H1 (cell line): ENCODE data around the gene ZNF320. TPM values are rescaled to one million over a fixed set of nuclear protein-coding genes. Genes with fewer than 3 reads are reported as not detected.
A peak's percentile ranks its signal among the peaks of the same experiment; 100 is the strongest.

Experiments
- CTCF ChIA-PET: fragments of 300-600 bp; sonication (Branson Sonifier 250); formaldehyde crosslinking; loops from one replicate; lab custom pipeline; 2021; ENCODE audit not compliant: partially characterized antibody; lab: Charles Lee
- POLR2A ChIA-PET: fragments of 300-600 bp; sonication (Branson Sonifier 250); formaldehyde crosslinking; loops from one replicate; lab custom pipeline; 2021; ENCODE audit warnings: inconsistent platforms; ENCODE audit not compliant: partially characterized antibody; lab: Charles Lee
- DNase-seq, 2 experiments: peaks; one replicate each; pipeline versions ENCODE4 v3.0.0 to v3.0.0-alpha.2; 2010 to 2022; ENCODE audit warnings: low spot score in 2 of 2, low read depth in 1 of 2, mixed read lengths in 1 of 2
- FAIRE-seq: peaks from 2 replicates; lab custom pipeline; 2011; peaks lifted over from hg19 to GRCh38; lab: Jason Lieb, UNC
- H2AFZ ChIP-seq: 2 replicates; pipeline ENCODE4 v1.8.1; 2012; ENCODE audit warnings: low read length, inconsistent platforms
- H2AK5ac ChIP-seq: 2 replicates; pipeline ENCODE4 v1.6.1; 2013; ENCODE audit warnings: low read depth, low read length
- H2BK120ac ChIP-seq: replicated peaks from 2 replicates; pipeline ENCODE3; 2013; ENCODE audit warnings: low read depth, low read length, inconsistent platforms
- H2BK12ac ChIP-seq: 2 replicates; pipeline ENCODE4 v1.6.1; 2013; ENCODE audit warnings: low read depth, low read length
- H2BK15ac ChIP-seq: 2 replicates; pipeline ENCODE4 v1.6.1; 2013; ENCODE audit warnings: low read length
- H2BK20ac ChIP-seq: 2 replicates; pipeline ENCODE4 v1.6.1; 2013; ENCODE audit warnings: low read length
- H2BK5ac ChIP-seq: 2 replicates; pipeline ENCODE4 v1.6.1; 2013; ENCODE audit warnings: low read depth, low read length
- H3K14ac ChIP-seq: 2 replicates; pipeline ENCODE4 v1.6.1; 2013; ENCODE audit warnings: inconsistent platforms; ENCODE audit not compliant: insufficient read length
- H3K18ac ChIP-seq: 2 replicates; pipeline ENCODE4 v1.6.1; 2013; ENCODE audit warnings: low read length; ENCODE audit errors: extremely low read depth
- H3K23ac ChIP-seq: 2 replicates; pipeline ENCODE4 v1.6.1; 2013; ENCODE audit warnings: inconsistent platforms; ENCODE audit not compliant: insufficient read length
- H3K23me2 ChIP-seq: 2 replicates; pipeline ENCODE4 v1.6.1; 2013; ENCODE audit warnings: low read depth, low read length
- H3K27ac ChIP-seq: 2 replicates; pipeline ENCODE4 v1.6.1; 2011; ENCODE audit warnings: low read depth, low read length, inconsistent platforms
- H3K27me3 ChIP-seq, 4 experiments: replicated peaks in 1 of 4; 1 replicate in 1 of 4; 2 replicates in 3 of 4; pipeline versions ENCODE4 v1.6.1 to v1.8.1; 2011 to 2013; ENCODE audit warnings: low read length in 3 of 4, mild to moderate bottlenecking in 3 of 4, inconsistent platforms in 2 of 4, mixed read lengths in 2 of 4, moderate library complexity in 1 of 4; ENCODE audit not compliant: control insufficient read depth in 3 of 4, insufficient read depth in 3 of 4; ENCODE audit errors: extremely low read depth in 1 of 4
- H3K36me3 ChIP-seq, 4 experiments: 2 replicates each; pipeline versions ENCODE4 v1.6.1 to v1.8.1; 2011 to 2013; ENCODE audit warnings: mild to moderate bottlenecking in 4 of 4, low read length in 3 of 4, moderate library complexity in 2 of 4, control low read depth in 1 of 4, inconsistent platforms in 1 of 4; ENCODE audit not compliant: insufficient read depth in 4 of 4, control insufficient read depth in 2 of 4
- H3K4ac ChIP-seq: replicated peaks from 2 replicates; pipeline ENCODE3; 2013; ENCODE audit warnings: low read length, low read depth, mixed read lengths, inconsistent platforms; ENCODE audit not compliant: insufficient read length
- H3K4me1 ChIP-seq, 4 experiments: replicated peaks in 1 of 4; 1 replicate in 1 of 4; 2 replicates in 3 of 4; pipeline versions ENCODE4 v1.6.1 to v1.8.1; 2011 to 2013; ENCODE audit warnings: low read length in 3 of 4, inconsistent platforms in 2 of 4, mixed read lengths in 1 of 4; ENCODE audit not compliant: insufficient read depth in 4 of 4, control insufficient read depth in 3 of 4
- H3K4me2 ChIP-seq, 2 experiments: 2 replicates each; pipeline versions ENCODE4 v1.6.1 to v1.8.1; 2011 to 2013; ENCODE audit warnings: low read depth in 2 of 2, low read length in 2 of 2, control low read depth in 1 of 2, inconsistent platforms in 1 of 2, mild to moderate bottlenecking in 1 of 2; ENCODE audit not compliant: insufficient read depth in 1 of 2
- H3K4me3 ChIP-seq, 4 experiments: fragments of 200-600, 300-600 bp in 1 of 4; sonication (generic), shearing (Covaris generic), sonication (Bioruptor Twin) in 1 of 4; 2 replicates each; pipeline versions ENCODE4 v1.5.1 to v1.8.1; 2011 to 2016; ENCODE audit warnings: low read length in 4 of 4, low read depth in 3 of 4, control low read depth in 2 of 4, inconsistent platforms in 2 of 4, mild to moderate bottlenecking in 2 of 4, mixed read lengths in 1 of 4, moderate library complexity in 1 of 4; ENCODE audit not compliant: insufficient read depth in 2 of 4; ENCODE audit errors: extremely low read depth in 1 of 4
- H3K56ac ChIP-seq: replicated peaks from 2 replicates; pipeline ENCODE3; 2013; ENCODE audit warnings: low read depth, mild to moderate bottlenecking, mixed read lengths, low read length, inconsistent platforms; ENCODE audit not compliant: insufficient read length
- H3K79me1 ChIP-seq: 2 replicates; pipeline ENCODE4 v1.6.1; 2013; ENCODE audit warnings: low read depth, low read length, control low read depth
- H3K79me2 ChIP-seq, 2 experiments: 2 replicates each; pipeline versions ENCODE4 v1.6.1 to v1.8.1; 2012 to 2013; ENCODE audit warnings: low read length in 2 of 2, mild to moderate bottlenecking in 2 of 2, inconsistent platforms in 1 of 2; ENCODE audit not compliant: insufficient read depth in 2 of 2, control insufficient read depth in 1 of 2
- H3K9ac ChIP-seq, 4 experiments: replicated peaks in 1 of 4; 1 replicate in 1 of 4; 2 replicates in 3 of 4; pipeline versions ENCODE4 v1.6.1 to v1.8.1; 2011 to 2013; ENCODE audit warnings: low read depth in 3 of 4, low read length in 3 of 4, control low read depth in 2 of 4, mild to moderate bottlenecking in 2 of 4, moderate library complexity in 2 of 4, inconsistent platforms in 1 of 4; ENCODE audit errors: extremely low read depth in 1 of 4
- H3K9me3 ChIP-seq, 2 experiments: 2 replicates each; pipeline versions ENCODE4 v1.6.1 to v1.8.1; 2012 to 2013; ENCODE audit warnings: mild to moderate bottlenecking in 2 of 2, moderate library complexity in 2 of 2, control low read depth in 1 of 2, inconsistent platforms in 1 of 2, low read depth in 1 of 2, low read length in 1 of 2, mixed read lengths in 1 of 2; ENCODE audit not compliant: insufficient read depth in 2 of 2
- H4K20me1 ChIP-seq, 2 experiments: replicated peaks in 1 of 2; 2 replicates each; pipeline versions ENCODE3 to v1.8.1; 2011 to 2013; ENCODE audit warnings: inconsistent platforms in 2 of 2, low read length in 2 of 2, mild to moderate bottlenecking in 1 of 2; ENCODE audit not compliant: insufficient read depth in 2 of 2, control insufficient read depth in 1 of 2
- H4K5ac ChIP-seq: 2 replicates; pipeline ENCODE4 v1.6.1; 2013; ENCODE audit warnings: low read length, low read depth, mixed read lengths, inconsistent platforms; ENCODE audit not compliant: insufficient read length
- H4K8ac ChIP-seq: 2 replicates; pipeline ENCODE4 v1.8.0; 2013; ENCODE audit warnings: mild to moderate bottlenecking, moderate library complexity, low read length, inconsistent platforms; ENCODE audit not compliant: insufficient read depth; ENCODE audit errors: extremely low read depth
- H4K91ac ChIP-seq: replicated peaks from 2 replicates; pipeline ENCODE3; 2013; ENCODE audit warnings: low read length, mixed read lengths, inconsistent platforms; ENCODE audit not compliant: insufficient read length
- GABPA ChIP-seq: IDR thresholded peaks from 2 replicates; pipeline ENCODE4 v1.6.1; 2011; ENCODE audit warnings: mild to moderate bottlenecking, low read length, moderate library complexity, borderline replicate concordance; ENCODE audit not compliant: insufficient read depth
- SAP30 ChIP-seq: fragments of 300-600 bp; sonication (generic); IDR thresholded peaks from 2 replicates; pipeline ENCODE4 v1.7.1; 2012; ENCODE audit warnings: low read length, moderate library complexity, mild to moderate bottlenecking, inconsistent platforms; ENCODE audit not compliant: insufficient read depth, insufficient replicate concordance
- ZNF274 ChIP-seq: IDR thresholded peaks from 2 replicates; pipeline ENCODE4 v1.7.0; 2012; ENCODE audit warnings: low read length, borderline replicate concordance; ENCODE audit errors: extremely low read depth
- WGBS, 2 experiments: shearing (Covaris generic) in 1 of 2; methylation state at CpG; one replicate each; pipeline versions ENCODE4 v1.1.6 to v1.1.7; 2013 to 2015; ENCODE audit warnings: low lambda C conversion rate in 2 of 2, mixed read lengths in 2 of 2, inconsistent platforms in 1 of 2, low coverage in 1 of 2, missing lambda C conversion rate in 1 of 2; ENCODE audit not compliant: insufficient replicate concordance in 2 of 2, insufficient coverage in 1 of 2, insufficient read length in 1 of 2; ENCODE audit errors: extremely low coverage in 1 of 2, missing lambda C conversion rate in 1 of 2; 5-methylcytosine and 5-hydroxymethylcytosine counted together
- polyA plus RNA-seq, 7 experiments: library from polyadenylated mRNA; depleted of rRNA in 3 of 7; stranded (reverse) in 5 of 7; unstranded in 2 of 7; fragments of >200 nt in 5 of 7; fragments of 200-250 nt in 2 of 7; gene quantifications; 1 replicate in 5 of 7; 2 replicates in 1 of 7; 4 replicates in 1 of 7; pipeline versions ENCODE4 v1.2.1 to v1.2.3, GENCODE V29; 2011 to 2013; ENCODE audit warnings: missing spikeins in 2 of 7, mixed read lengths in 2 of 7
- total RNA-seq: library from RNA; stranded (reverse); fragmentation: NEBNext Ultra II Directional; extraction: Animal tissue kit (Norgen Biotek cat#: 25700); gene quantifications from 2 replicates; pipeline ENCODE4 v1.2.1, GENCODE V29; 2021

ZNF320 gene
- total and polyA plus RNA-seq, 2 of the 8 experiments (the other 6 are each of a cell fraction or from before 2014, with no cell fraction given) = 20.6 to 26.8 TPM

DNA sequence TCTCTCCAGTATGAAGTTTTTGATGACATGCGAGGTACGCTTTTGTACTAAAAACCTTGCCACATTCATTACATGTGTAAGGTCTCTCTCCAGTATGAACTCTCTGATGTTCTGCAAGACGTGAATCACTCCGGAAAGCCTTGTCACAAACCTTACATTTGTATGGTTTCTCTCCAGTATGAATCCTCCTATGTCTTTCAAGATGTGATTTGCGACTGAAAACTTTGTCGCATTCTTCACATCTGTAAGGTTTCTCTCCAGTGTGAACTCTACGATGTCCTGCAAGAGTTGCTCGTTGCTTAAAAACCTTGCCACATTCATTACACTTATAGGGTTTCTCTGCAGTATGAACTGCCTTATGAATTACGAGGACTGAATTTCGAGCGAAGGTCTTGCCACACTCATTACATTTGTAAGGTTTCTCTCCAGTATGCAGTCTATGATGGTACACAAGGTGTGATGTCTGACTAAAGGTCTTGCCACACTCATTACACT lies 16.5 kb downstream of the ZNF320 start:
- no peak overlapping the region for H4K91ac ChIP-seq
- H3K14ac ChIP-seq = no peak overlapping the region
- no peak overlapping the region for H2BK12ac ChIP-seq
- no peak overlapping the region for H3K4me2 ChIP-seq
- no peak overlapping the region for H2BK120ac ChIP-seq
- no peaks in the 10 kb centered on the region for H3K79me2 ChIP-seq
- H2AFZ ChIP-seq = no peak overlapping the region
- H3K23me2 ChIP-seq = no peaks in the 10 kb centered on the region
- no peak overlapping the region for H2BK20ac ChIP-seq
- H3K4ac ChIP-seq = no peak overlapping the region
- H3K9ac ChIP-seq = no peak overlapping the region
- peaks cover 11 to 66% (median 47%) of the 10 kb centered on the region in 4 experiments for H3K36me3 ChIP-seq
- H3K9me3 ChIP-seq = peaks cover 6 to 10% of the 10 kb centered on the region in 2 experiments; a peak in 1 of 4 replicates
- no peaks in the 10 kb centered on the region for H3K27me3 ChIP-seq
- H3K4me3 ChIP-seq = no peak overlapping the region
- H4K20me1 ChIP-seq = no peaks in the 10 kb centered on the region
- TF ChIP-seq ZNF274 (peak; percentile 43; the same call in 1 of the 2 replicates), GABPA (no peak), SAP30 (no peak)
- no peak for FAIRE-seq
- no peak overlapping the region for H3K56ac ChIP-seq
- H3K23ac ChIP-seq = no peak overlapping the region
- no peak overlapping the region for H3K18ac ChIP-seq
- 90% methylated on average over 11 of the region's 11 CpGs; no CpG with 5 or more reads in 1 of the 2 experiments for WGBS, 2 experiments
- no peak overlapping the region for H2AK5ac ChIP-seq
- no peak overlapping the region for H2BK5ac ChIP-seq
- H3K27ac ChIP-seq = no peak overlapping the region
- no peaks in the 10 kb centered on the region for H3K4me1 ChIP-seq
- ChIA-PET CTCF (no interaction called here), POLR2A (no interaction called here)
- H4K8ac ChIP-seq = no peak overlapping the region
- H2BK15ac ChIP-seq = no peak overlapping the region
- DNase-seq = no peak
- no peaks in the 10 kb centered on the region for H3K79me1 ChIP-seq
- no peak overlapping the region for H4K5ac ChIP-seq
